HG03558 (cell line): ENCODE results near the gene HMOX2.

Experiments used
- ATAC-seq: cut with Tn5 transposase; IDR thresholded peaks from one replicate; pipeline ENCODE4 v1.9.1; 2021; ENCODE audit warnings: moderate number of reproducible peaks; ENCODE audit not compliant: unreplicated experiment; ENCODE audit errors: extremely low read depth

Gene HMOX2

DNA sequence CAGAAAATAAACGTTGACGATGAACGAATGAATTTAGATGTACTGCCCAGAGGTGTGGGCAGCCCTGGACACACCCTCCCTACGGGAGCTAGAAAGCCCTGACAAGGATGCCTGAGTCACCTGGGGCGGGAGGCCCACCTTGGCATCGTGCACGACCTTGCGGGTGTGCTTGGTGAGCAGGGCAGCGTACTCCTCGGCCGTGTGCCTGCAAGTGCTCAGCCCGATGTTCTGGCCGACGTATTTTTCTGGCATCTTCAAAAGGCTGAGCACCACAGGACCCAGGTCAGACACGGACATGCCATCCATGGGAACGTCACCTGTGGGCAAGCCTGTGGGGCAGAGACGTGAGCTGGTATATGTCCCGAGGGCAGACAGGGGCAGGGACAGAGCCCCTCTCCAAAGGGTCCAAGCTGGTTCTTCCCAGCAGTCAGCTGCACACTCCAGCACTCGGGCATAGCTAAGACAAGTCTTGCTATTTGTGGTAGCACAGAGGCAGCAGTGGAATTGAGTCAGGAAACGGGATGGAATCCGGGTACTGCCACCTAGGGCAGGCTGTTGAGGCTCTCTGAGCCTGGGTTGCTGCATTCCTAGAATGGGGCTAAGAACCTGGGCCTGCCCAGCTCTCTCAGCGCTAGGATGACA is 12.6 kb upstream of the HMOX2 start:
- ATAC-seq = no peak

DNA sequence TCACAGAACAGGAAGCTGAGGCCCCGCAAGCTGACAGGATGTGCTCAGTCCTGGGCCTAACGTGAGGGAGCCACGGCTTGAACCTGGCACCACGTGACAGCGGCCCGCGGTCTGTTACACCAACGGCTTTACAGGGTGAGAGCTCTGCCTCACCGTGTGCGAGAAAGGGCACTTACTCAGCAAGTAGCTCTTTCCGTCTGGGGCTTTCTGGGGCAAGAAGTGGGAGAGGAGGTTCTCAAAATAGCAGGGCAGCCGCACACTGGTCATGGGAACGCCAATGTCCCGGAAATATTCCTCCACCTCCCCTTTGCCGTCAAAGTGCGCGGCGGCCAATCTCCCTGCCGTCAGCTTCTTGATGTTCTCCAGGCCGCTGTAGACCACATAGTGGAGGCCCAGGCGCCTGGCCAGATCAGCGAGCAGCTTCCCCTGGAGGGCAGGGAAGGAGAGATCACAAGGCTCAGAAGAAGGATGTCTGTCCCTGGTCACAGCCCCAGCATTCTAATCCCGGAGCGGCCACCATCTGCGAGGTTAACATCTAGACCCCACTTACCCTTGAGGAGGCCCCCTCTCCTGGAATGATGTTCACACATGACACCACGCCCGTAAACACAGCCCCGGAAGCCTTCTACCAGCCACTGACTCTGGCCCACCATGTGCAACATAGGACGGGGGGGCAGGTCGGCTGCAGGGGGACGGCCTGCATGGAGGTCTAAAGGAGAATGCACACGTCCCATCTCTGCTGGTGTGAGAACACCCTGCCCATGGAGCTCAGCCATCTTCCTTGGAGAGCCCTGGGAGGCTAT is 10.0 kb upstream of the HMOX2 start:
- no peak for ATAC-seq

- ATAC-seq = no peak
These were observed 8.3 kb upstream of the HMOX2 start for GRCh38 chr16:4467916-4468315.

DNA sequence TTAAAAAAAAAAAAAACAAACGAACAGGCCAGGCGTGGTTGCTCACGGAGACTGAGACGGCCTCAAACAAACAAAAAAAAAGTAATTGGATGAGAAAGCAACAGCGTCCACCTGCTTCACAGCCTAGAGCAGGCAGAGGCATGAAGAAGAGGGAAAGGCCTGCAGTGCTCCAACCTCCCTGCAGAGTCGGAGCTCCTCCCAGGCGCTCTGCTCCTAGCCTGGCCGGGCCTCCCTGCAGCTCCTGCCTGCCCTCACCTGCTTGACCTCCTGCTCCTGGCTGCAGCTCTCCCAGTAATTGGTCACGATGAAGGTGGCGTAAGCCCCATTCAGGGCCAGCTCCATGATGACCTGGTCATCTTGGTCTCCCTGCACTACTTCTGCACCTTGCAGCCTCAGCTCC is 7.2 kb upstream of the HMOX2 start:
- no peak for ATAC-seq

DNA sequence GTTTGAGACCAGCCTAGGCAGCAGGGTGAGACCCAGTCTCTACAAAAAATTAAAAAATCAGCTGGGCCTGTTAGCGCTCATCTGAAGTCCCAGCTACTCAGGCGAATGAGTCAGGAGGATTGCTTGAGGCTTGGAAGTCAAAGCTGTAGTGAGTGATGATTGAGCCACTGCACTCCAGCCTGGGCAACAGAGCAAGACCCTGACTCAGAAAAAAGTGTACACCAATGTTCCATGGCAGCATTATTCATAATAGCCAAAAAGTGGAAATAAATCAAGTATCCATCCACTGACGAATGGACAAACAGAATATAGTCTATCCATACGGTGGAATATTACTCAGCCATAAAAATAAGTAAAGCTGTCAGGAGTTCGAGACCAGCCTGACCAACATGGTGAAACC is 4.3 kb upstream of the HMOX2 start:
- ATAC-seq = no peak

GRCh38 chr16:4472880-4473279 is 3.3 kb upstream of the HMOX2 start:
- ATAC-seq = no peak

DNA sequence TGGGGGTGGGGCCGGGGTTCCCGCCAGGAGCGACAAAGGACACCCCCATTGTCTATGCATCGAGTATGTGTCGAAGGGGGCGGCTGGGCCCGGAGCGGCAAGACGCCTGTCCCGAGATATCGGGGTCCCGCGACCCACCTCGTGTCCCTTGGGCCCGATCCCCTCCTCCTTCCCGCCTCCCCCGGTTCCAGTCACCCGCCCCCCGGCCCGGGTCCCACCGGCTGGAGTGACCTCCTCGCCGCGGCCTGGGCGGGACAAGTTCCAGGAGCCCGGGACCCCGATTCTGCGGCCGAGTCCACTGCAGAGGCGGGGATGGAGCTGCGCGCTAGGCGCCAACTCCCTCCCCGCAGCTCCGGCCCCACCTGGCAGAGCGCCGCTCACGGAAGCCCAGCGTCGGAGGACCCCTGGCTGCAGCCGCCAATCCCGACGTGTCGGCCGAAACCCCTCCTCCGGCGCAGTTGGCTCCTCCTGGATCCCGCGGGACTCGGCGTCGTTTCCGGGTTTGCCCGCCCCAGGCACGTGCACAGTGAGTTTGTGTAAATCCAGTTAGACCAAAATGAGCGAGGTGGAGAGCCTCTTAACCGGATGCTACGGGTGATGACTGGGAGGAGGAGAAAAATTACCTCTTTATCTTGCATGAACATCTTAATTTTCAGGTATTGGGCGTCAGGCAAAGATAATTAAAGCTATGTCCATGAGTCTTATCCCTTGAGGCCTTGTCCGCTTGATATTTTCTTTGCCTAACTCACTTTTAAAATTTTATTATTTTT is 1.8 kb upstream of the HMOX2 start, which contains the start of gene NMRAL1:
Gene NMRAL1, minus strand, starts transcription at position 434 of the 770 bp plus-strand sequence. CDS start 493 bp downstream, outside the sequence.
- ATAC-seq = no peak

DNA sequence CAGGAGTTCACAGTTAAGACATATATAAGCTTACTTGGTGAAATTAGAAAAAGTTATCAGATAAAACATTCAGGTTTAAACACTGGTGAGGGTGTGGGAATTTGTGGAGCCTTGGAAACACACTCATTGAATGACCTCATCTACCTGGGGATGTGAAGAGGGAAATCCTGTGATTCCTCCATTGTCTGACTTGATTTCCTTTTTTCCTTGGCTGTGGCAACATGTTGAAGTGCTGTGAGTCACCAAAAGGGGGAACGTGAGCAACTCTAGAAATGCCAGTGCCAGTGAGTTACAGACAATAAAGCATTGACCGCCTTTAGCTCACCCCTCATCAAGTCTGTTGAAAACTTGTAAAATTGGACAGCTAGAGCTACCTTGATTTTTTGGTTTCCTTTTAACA is 1.8 kb downstream of the HMOX2 start:
- ATAC-seq = no peak

- no peak for ATAC-seq
These were observed 5.3 kb downstream of the HMOX2 start for GRCh38 chr16:4481526-4481925.

DNA sequence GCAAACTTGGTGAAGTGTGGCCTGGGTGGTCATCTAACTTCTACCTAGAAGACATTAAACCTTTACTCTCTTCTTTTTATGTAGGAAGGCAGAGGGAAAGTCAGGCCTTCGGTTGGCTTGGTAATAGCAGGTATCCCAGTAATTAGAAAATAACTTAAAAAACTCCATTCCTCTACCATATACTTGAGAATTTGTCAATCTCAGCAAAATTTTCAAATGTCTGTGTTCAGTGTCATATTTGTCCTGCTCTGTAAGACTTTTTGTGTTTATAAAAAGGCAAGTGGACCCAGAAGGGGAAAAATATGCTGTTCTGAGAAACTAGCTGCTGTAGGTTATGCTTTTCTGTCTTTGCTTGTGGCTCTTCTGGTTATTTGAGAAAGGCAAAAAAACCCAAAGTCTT is 5.8 kb downstream of the HMOX2 start:
- no peak for ATAC-seq

DNA sequence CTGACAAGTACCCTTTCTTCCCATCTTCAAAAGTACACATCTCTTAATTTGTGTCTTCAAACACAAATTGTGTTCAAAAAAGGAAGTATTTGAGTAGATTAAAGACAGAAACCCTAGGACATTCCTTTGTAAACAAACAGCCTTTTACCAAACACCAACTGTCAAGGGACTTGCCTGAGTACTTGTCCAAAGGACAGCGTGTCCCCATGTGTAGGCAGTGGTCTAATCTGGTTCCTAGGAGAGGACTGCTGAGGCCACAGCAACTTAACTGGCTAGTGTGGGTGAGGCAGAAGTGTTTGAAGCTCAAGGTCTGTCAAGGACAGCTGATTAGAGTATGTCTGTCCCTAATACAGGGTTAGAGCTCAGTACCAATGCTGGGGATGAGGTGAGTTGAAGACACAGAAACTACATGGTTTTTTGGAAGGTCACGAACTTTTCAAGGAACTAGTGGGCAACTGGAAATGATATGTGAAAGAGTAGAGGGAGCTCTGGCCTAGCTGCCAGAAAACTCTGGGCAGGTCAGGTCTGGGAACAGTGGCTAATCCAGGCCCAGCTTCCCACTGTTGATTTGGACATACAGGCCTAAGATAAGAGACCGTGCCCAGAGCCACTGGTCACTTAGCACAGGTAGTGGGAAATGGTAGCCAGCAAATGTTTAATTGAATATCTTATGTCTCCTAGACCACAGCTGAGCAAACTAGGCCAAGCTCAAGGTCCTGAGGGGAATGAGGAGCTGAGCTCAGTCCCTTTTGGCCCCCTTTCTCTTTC is 10.1 kb downstream of the HMOX2 start:
- no peak for ATAC-seq

- no peak for ATAC-seq
These were observed 11.8 kb downstream of the HMOX2 start for GRCh38 chr16:4487955-4488498.

GRCh38 chr16:4488499-4488967 is 12.3 kb downstream of the HMOX2 start:
- no peak for ATAC-seq

DNA sequence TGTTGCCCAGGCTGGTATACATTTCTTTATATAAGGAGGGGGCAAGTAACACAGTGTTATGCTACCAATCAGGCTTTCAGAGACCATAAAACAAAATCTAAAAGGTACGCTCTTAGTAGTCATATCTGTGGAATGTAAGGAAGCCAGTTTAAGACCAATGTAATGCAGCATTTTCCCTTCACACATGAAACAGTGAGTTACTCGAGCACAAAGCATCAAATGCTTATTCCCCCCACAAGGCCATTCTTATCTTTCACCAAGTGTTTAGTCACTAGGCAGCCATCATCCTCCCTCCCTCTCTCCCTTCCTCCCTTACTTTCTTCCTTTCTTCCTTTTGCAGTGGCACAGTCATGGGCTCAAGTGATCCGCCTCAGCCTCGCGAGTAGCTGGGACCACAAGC is 12.8 kb downstream of the HMOX2 start:
- ATAC-seq = no peak

GRCh38 chr16:4491898-4492297 is 15.7 kb downstream of the HMOX2 start:
- no peak for ATAC-seq

GRCh38 chr16:4494746-4495490 is 18.7 kb downstream of the HMOX2 start:
- ATAC-seq = no peak

- no peak for ATAC-seq
These were observed 19.6 kb downstream of the HMOX2 start for GRCh38 chr16:4495766-4496165.

- no peak for ATAC-seq
These were observed 20.1 kb downstream of the HMOX2 start for GRCh38 chr16:4496305-4496704.

DNA sequence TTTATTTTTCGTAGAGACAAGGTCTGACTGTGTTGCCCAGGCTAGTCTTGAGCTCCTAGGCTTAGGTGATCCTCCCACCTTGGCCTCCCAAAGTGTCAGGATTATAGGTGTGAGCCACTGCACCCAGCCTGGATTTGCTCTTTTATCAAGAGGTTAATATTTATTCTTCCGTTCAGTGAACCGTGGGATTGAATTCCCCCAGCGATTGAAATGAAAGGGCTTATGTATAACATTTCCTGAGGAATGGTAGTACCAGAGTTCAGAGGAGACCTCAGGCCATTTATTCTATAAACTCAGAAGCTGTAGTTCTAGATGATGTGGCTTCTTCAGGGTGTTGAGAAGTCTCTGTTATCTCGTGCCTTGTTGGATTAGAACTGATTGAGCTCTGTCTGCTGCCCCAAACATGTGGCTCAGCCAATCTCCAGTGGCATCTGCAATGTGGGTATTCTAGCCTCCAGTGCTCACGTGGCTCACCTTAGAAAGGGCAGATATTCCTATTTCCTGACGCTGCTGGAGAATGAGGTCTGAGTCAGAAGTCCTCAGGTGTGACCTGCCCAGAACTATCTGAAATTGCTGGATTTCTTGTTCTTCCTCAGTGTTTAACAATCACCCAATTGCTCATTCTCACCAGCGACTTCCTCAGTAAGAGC is 22.5 kb downstream of the HMOX2 start:
- no peak for ATAC-seq
